Stimulated activated CD8-positive, alpha-beta memory T cell treated with anti-CD3 and anti-CD28 coated beads, Interleukin-15, amount 100 ng/mL, for 4 hours (primary cell): Measurements from ENCODE around the gene PARD3B.

ENCODE experiments used
- DNase-seq, 2 donors: peaks; one replicate each; pipeline ENCODE4 v3.0.0-alpha.2; 2020; ENCODE audit warnings: low read depth in 2 of 2

The PARD3B gene, protein sequence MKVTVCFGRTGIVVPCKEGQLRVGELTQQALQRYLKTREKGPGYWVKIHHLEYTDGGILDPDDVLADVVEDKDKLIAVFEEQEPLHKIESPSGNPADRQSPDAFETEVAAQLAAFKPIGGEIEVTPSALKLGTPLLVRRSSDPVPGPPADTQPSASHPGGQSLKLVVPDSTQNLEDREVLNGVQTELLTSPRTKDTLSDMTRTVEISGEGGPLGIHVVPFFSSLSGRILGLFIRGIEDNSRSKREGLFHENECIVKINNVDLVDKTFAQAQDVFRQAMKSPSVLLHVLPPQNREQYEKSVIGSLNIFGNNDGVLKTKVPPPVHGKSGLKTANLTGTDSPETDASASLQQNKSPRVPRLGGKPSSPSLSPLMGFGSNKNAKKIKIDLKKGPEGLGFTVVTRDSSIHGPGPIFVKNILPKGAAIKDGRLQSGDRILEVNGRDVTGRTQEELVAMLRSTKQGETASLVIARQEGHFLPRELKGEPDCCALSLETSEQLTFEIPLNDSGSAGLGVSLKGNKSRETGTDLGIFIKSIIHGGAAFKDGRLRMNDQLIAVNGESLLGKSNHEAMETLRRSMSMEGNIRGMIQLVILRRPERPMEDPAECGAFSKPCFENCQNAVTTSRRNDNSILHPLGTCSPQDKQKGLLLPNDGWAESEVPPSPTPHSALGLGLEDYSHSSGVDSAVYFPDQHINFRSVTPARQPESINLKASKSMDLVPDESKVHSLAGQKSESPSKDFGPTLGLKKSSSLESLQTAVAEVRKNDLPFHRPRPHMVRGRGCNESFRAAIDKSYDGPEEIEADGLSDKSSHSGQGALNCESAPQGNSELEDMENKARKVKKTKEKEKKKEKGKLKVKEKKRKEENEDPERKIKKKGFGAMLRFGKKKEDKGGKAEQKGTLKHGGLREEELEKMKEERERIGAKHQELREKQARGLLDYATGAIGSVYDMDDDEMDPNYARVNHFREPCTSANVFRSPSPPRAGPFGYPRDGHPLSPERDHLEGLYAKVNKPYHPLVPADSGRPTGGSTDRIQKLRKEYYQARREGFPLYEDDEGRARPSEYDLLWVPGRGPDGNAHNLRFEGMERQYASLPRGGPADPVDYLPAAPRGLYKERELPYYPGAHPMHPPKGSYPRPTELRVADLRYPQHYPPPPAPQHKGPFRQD (N-terminal part only)

DNA sequence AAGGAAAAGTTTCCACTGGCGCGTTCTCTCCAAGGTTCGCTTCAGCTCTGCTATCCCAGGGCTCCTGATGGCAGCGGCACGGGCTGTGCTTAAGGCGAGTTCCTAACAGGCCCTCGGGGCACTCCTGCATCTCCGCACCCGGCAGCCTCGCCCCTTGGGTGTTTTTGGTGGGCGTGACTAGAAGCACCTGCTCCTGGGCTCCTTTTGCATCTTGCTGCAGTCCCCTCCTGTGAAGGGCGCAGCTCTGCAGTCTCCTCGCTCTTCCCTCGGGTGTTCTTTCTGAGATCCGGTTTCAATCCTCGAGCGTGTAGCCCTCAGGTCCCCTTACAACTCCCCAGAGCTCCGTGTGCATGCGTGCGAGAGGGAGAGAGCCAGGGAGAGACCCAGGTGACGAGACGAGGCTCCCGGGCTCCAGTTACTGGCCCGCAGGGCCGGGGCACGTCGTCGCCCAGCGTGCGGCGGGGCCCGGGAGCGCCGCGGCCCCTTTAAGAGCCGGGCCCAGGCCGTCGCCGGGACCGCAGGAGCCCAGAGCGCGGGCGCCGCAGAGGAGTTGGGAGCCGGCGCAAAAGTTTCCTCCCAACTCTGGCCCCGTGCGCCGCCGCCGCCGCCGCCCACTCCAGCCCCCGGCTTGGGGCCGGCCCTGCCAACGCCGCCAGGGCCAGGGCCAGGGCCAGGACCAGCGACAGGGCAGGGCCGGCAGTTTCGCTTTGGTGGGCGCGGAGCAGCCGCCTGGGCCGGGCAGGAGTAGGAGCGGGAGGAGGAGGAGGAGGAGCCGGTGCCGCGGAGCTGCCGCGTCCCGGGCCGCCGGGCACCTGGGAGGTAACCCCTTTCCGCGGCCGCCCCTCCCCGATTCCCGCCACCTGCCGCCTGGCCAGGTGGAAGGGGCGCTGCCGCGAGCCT, at the start of gene PARD3B:
PARD3B (plus strand) TSS at position 515 of the 900 bp plus-strand sequence. CDS start 525 bp downstream, outside the sequence.
- DNase-seq = no peak

DNA sequence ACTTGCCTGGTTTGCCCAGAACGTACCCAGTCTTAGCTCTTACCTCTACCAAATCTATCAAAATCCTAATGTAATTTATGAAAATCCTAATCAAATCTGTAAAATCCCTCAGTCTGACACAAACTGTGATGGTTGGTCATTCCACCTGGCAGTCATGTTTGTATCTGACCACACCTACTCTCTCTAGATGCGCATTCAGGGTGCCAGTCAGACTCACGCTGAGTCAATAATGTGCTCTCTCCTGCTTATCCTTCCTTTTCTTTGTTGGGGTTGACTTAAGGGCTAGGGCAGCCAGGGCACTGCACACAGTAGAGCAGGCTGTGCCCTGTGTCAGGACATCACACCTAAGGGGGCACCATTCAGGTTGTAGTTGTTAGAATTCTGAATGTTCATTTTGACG, 48.5 kb upstream of the PARD3B start:
- DNase-seq = no peak

DNA sequence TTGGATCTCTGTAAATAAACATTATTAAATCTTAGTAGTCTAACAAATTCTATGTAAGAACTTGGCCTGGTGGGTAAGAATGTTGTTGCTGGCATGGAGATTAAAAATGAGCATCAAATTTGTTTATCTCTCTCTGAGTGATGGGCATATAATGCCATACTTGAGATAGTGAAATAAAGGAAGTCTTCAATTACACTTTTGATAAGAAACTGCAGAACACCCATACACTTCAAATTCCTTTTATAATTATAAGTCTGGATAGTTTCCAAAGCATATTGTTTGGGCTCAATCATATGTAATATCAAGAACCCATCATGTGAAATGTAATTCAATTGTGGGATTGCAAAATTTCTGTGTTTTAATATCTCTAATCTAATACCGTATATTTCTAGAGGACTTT, 47.4 kb upstream of the PARD3B start:
- DNase-seq = no peak

DNA sequence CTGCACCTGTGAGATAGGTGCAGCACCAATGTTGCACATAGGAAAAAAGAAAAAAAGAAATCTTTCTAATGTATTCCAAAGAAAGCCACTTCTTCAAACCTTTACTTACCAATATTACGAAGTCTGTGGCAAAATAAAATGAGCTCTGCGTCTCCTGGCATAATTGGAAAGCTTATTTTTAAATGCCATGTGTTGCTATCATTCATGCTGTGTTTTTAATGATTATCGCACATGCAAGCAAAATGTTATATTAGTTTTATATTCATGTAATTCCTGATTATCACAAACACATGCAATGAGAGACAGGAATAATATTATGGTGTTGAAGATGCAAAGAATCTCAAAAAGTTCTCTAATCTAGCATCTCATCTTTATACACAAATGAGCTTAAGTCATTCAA, 47.0 kb upstream of the PARD3B start:
- DNase-seq = no peak

DNA sequence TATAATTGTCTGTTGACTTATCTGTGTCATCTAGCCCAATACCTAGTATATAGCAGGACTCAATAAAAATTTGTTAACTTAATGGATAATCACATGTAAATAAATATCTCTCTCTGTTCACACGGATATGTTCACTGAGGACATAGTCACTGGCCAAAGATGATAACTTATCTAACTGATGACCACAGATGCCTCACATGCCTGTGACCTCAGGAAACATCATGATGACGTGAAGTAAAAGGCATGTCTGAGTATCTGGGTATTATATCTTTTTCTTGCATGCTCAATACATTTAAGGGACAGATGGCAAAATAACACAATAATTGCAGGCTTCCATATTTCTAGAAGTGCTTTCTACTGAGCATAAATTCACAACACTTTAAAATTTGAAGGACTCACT, 41.4 kb upstream of the PARD3B start:
- no peak for DNase-seq

DNA sequence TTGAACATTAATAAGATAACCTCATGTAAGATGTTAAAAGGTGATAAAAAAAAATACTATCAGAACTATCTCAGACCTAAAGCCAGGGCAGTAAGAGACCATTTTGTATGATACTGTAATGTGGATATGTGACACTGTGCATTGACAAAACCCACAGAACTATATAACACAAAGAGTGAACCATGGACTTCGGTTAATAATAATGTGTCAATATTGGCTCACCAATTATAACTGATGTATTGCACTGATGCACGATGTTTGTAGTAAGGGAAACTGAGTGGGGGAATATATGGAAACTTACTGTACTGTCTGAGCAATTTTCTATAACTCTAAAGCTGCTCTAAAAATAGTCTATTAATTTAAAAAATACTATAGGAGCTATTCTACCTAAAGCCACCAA, 40.7 kb upstream of the PARD3B start:
- no peak for DNase-seq

DNA sequence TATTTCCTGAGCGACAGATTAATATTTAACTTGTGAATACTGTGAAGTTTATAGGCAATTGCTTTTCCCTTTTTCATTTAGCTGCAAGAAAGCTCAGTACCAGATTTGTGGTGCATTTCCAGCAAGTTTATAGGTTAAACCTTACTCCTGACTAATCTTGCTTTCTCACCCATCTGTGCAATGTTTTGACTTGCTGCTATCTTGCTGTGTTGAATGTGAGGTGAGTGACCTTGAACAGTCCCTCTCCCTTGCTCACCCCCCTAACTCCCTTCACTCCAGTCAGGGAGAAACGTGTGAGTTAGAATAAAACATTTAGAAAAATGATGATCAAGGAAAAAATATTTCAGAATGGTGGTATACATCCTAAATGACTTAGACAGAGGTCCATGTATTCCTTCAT, 39.8 kb upstream of the PARD3B start:
- no peak for DNase-seq

DNA sequence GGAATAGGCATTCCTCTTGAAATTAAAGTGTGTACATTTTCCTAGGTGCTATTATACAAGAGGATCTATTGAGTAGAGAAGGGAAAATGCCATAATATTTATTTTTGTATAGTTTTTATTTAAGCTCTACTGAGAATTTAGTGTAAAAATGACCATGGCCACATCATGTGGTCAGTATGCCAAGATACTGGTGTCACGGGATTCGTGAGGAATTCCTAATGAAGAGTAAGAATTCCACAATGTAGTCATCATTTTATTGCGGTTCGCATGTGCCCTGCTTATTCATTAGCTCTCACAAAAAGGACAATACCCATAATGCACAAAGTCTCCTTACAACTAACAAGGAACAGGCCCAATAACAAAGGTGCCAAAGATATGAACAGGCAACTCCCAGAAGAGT, 39.3 kb upstream of the PARD3B start:
- no peak for DNase-seq

DNA sequence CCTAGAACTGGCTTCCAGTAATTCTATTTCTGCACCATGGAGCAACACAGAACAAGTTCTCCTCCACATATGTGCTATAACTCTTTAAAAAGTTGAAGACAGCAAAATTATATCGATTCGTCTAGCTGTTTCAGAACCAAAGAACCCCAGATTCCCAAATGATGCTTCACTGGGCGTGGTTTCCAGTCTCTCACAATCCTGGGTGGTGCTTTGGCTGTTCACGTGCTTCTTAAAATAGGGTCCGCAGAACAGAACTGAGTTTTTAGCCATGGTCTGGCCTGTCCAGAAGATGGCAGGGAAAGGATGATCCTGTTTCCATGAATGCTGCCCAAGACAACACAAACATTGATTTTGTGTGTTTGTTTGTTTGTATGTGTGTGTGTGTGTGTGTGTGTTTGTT, 37.6 kb upstream of the PARD3B start:
- no peak for DNase-seq

DNA sequence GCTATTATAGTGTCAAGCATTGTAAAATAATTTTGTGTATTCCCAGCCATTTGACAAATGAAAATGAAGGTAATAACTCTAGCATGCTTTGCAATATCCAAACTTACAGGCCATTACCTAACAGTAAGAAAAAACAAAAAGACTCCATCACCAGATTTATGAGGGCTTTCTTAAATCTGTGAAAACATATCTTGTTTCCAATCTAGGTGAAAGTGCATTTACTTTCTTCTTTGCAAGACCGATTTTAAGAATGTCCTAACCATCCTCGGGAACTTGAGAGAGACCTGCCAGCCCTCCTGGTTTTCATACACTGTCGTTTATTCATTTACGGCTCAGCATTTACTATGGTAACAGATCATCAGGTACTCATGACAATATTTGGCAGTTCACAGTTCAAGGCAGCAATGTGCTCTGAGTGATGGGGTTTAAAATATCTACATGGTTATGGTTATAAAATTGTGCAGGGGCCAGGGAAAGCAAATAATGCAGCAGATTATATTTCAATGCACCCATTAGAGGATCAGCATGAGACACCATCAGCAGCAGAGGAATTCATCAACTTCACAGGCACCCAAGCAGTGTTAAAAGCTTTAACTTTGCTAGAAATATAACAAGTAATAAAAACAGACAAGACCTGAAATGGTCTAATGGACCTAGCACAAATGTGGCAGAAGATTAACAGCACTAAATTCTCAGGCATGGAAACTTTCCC, 34.4 kb upstream of the PARD3B start:
- no peak for DNase-seq

DNA sequence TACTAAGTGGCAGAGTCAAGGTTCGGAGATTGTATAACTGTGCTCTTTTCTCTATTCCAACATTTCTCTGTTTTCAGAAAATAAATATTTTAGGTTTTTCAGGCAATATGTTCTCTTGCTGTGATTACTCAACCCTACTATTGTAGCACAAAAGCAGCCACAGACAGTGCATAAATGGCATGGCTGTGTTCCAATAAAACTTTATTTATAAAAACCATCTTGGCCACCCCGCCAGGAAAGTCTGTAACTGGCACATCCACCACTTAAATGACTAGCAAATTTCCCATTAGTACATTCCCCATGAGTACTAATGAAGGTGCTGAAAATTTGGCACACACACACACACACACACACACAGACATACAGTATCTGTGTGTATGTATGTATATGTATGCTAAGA, 30.8 kb upstream of the PARD3B start:
- no peak for DNase-seq

DNA sequence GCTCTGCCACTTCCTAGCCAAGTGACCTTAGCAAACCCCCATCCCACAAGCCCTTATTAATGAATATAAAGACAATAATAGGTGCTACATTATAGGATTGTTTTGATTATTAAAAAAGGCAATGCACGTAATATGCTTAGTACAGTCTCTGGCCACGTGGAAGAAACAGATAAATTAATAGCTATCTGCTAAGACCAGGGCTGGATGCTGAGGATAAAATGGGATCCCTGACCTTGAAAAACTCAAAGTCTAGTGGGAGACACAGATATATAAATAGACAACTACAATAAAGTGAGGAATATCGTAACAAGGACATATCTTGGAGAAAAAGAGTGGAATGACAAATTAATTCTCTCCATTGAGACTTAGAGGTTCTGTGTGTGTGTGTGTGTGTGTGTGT, 29.9 kb upstream of the PARD3B start:
- no peak for DNase-seq

DNA sequence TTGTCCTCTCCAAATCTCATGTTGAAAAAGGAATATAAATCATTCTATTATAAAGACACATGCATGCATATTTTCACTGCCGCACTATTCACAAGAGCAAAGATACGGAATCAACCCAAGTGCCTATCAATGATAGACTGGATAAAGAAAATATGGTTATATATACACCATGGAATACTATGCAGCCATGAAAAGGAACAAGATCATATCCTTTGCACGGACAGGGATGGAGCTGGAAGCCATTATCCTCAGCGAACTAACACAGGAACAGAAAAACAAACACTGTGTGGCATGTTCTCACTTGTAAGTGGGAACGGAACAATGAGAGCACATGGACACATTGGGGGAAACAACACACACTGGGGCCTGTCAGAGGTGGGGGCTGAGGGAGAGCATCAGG, 28.1 kb upstream of the PARD3B start:
- DNase-seq = no peak

DNA sequence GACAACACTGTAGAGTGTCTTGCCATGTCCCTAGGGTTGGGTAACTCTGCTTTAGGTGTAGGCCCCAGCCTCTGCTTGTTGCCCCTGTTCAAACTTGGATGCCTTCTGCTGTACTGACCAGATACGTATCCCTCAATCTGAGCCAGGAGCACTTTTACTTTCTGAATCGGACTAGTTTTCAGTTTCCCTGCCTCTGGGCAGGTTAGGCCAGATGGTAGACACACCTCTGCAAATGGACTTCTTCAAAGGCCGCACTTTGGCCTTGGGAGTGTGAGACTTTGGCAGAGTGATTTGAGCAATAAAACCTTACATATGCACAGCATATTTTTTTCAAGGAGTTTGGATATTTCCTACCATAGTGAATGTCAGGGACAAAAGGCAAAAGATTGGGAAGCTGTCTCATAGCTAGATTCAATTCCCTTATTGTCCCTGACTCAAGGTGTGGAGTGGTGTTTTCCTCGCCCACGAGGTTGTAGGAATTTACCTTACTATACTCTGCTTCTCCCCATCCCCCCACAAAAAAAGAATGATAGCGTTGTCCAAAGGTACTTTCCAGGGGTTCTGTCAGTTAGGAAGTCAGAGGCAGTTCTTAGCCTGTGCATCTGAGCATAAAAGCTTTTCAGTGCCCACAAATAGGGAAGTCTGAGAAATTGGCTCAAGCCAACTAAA, 15.3 kb upstream of the PARD3B start:
- no peak for DNase-seq

DNA sequence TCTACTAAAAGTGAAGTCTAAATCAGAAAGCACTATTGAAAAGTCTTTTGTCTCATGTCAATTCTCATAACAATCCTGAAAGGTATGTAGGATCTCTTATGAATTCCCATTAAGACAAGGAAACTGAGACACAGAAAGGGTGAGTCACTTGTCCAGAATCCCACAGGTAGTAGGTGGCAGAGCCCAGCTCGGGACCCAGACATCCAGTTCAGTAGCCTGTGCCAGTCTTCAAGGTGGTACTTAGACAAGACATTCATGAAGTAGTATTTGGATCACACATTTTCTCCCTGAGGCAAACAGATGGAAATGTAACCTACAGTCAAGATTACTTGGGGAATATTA, 14.8 kb upstream of the PARD3B start:
- no peak for DNase-seq

DNA sequence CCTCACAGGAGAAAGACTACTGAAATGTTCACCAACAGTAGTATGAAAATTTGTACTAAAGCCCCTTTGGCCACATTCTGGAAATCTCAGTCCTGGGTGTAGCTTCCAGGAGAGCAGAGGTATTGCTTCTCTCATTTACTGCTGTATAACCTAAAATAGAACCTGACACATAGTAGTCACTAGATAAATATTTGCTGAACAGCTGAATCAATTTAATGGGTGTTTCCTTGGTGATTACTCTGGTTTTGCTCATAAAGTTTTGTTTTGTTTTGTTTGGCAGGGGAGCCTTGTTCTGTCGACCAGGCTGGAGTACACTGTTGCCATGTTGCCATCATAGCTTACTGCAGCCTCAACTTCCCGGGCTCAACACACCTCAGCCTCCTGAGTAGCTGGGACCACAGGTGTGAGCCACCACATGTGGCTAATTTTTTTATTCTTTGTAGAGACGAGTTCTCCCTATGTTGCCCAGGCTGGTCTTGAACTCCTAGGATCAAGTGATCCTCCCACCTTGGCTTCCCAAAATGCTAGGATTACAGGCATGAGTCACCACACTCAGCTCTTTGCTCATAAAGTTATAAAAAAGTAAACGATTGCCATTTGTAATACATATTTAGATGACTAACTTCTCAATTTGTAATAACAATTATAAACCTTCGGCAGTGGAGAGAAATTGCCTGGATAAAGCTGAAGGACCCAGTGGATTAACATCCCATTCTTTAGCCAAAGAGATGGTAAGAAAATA, 11.5 kb upstream of the PARD3B start:
- no peak for DNase-seq

DNA sequence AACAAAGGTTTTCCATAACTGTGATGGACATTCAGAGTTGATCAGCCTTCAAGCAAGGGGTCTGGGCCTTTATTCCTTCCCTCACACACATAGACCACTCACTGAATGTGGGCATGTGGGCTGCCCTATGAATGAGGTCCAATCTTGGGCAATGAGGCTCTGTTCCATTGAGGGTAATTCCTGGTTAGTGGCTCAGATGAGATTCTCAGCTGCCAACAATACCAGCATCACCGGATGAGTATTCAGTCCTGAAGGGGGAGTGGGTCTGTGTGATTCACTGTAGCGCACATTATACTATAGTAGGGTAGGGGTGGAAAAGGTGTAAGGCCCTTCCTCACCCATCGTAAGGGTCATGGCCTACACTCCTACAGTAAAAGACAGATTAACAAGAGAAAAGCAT, 9.9 kb upstream of the PARD3B start:
- DNase-seq = no peak

DNA sequence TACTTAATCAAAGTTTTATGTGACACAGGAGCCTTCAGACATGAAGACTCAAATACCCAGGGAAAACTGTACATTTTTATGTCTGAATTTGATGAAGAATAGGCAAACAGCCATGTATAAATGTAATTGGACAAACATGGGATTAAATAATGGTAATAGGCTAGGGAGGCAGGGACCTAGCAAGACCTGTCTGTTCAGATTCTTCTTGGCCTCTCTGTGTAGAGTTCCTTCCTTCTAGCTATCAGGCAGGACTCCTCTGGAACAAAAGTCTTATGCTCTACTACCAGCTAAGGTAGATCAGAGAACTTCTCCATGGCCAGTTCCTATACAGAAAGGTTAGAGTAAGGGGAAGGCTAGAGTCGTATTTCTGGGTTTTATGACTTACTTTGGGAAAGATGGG, 9.5 kb upstream of the PARD3B start:
- no peak for DNase-seq

DNA sequence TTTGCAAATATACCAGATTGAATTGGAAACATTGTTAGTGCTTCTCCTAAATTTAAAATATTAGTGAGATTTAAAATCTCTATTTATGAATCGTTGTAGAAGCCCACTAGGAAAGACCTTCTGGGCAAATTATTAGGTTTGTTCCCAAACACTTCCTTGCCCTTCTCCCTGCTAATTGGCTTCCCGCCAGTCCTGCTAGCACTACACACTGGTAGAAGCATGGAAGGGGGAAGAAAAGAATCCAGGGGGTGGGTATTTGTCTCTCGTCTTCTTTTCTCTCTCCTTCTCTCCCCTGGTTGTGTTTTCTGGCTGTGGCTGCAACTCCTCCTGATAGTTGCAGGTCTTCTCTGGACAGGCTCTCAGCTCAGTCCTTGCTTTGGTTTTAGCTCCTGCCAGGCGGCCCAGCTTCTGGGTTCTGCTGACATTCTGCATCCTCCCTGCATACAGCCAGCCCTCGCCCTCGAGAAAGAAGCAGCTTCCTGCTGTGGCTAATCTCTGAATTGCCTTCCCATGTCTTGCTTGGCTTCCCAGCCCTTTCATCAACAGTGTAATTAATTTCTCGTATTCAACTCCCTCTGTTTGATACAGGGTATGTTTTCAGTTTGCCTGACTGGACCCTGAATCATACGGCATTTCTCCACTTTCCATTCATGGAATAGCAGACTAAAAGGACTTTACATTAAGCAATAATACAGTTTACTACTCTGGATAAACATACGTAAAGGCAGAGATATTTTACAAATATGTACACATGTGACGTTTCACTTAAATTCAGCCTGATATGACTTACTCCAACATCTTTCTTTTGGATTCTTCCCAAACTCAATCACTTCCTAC, 6.9 kb upstream of the PARD3B start:
- no peak for DNase-seq
